Endothelial cell of umbilical vein (primary cell): ENCODE measurements around the gene WDR26.
"Not testable (repeated sequence)": the region's sequence is repeated elsewhere in the genome, so short reads cannot be mapped to it uniquely, and the experiment has no call there.

Experiments used
- EZH2 ChIP-seq: IDR thresholded peaks from 2 replicates; pipeline ENCODE4 v1.6.1; 2012; ENCODE audit warnings: borderline replicate concordance, low read depth, mild to moderate bottlenecking, moderate library complexity, low read length, inconsistent platforms; ENCODE audit not compliant: severe bottlenecking
- GATA2 ChIP-seq: IDR thresholded peaks from 2 replicates; pipeline ENCODE4 v1.7.0; 2011; ENCODE audit warnings: low read depth, mild to moderate bottlenecking, moderate library complexity, mixed read lengths, low read length; ENCODE audit not compliant: insufficient read length, insufficient read depth
- JUN ChIP-seq: IDR thresholded peaks from 2 replicates; pipeline ENCODE4 v1.6.1; 2011; ENCODE audit warnings: borderline replicate concordance, low read depth; ENCODE audit not compliant: insufficient read length, insufficient read depth
- MYC ChIP-seq: IDR thresholded peaks from one replicate; pipeline ENCODE4 v1.6.1; 2011; ENCODE audit warnings: mild to moderate bottlenecking, low read depth, low read length
- POLR2A ChIP-seq: IDR thresholded peaks from 2 replicates; pipeline ENCODE4 v1.6.1; 2012; ENCODE audit warnings: low read depth, mild to moderate bottlenecking, control low read depth, low read length
- POLR2AphosphoS5 ChIP-seq: IDR thresholded peaks from 2 replicates; pipeline ENCODE4 v1.6.1; 2012; ENCODE audit warnings: low read depth, mild to moderate bottlenecking, control low read depth, low read length, moderate library complexity; ENCODE audit not compliant: insufficient read depth
- TF ChIP-seq, protein P1 (sequence below), 2 donors: IDR thresholded peaks; 1 replicate in 1 of 2; 2 replicates in 1 of 2; pipeline ENCODE4 v1.5.1; 2011; ENCODE audit warnings: low read length in 2 of 2, mild to moderate bottlenecking in 2 of 2, moderate library complexity in 2 of 2, control low read depth in 1 of 2, inconsistent platforms in 1 of 2, low read depth in 1 of 2; ENCODE audit not compliant: insufficient read depth in 1 of 2; ENCODE audit errors: extremely low read depth in 1 of 2
- TF ChIP-seq, protein P2 (sequence below): IDR thresholded peaks from 2 replicates; pipeline ENCODE4 v1.6.1; 2011; ENCODE audit not compliant: insufficient read depth, insufficient read length

DNA sequence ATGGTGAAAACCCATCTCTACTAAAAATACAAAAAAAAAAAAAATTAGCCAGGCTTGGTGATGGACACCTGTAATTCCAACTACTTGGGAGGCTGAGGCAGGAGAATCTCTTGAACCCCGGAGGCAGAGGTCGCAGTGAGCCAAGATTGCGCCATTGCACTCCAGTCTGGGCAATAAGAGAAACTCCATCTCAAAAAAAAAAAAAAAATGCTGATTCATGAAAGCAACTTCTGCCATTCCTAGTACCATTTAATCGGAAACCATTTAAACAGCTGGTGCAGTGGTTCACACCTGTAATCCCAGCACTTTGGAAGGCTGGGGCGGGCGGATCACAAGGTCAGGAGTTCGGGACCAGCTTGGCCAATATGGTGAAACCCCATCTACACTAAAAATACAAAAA is 5.9 kb downstream of the WDR26 start:
- TF ChIP-seq EZH2, POLR2A, POLR2AphosphoS5, GATA2, MYC, JUN: not testable (repeated sequence)
- TF ChIP-seq, protein P1, sequence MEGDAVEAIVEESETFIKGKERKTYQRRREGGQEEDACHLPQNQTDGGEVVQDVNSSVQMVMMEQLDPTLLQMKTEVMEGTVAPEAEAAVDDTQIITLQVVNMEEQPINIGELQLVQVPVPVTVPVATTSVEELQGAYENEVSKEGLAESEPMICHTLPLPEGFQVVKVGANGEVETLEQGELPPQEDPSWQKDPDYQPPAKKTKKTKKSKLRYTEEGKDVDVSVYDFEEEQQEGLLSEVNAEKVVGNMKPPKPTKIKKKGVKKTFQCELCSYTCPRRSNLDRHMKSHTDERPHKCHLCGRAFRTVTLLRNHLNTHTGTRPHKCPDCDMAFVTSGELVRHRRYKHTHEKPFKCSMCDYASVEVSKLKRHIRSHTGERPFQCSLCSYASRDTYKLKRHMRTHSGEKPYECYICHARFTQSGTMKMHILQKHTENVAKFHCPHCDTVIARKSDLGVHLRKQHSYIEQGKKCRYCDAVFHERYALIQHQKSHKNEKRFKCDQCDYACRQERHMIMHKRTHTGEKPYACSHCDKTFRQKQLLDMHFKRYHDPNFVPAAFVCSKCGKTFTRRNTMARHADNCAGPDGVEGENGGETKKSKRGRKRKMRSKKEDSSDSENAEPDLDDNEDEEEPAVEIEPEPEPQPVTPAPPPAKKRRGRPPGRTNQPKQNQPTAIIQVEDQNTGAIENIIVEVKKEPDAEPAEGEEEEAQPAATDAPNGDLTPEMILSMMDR (IDR thresholded peaks at IDR 0.05; ENCODE audit: extremely low read depth in 1 of 2, insufficient read depth in 1 of 2, low read depth in 1 of 2, low read length in 2 of 2), result not testable (repeated sequence)
- TF ChIP-seq, protein P2, sequence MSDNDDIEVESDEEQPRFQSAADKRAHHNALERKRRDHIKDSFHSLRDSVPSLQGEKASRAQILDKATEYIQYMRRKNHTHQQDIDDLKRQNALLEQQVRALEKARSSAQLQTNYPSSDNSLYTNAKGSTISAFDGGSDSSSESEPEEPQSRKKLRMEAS, result not testable (repeated sequence)
